Fibroblast of upper back skin (primary cell): Measurements from ENCODE around the gene OR5J2.
"Not testable (repeated sequence)": the region's sequence is repeated elsewhere in the genome, so short reads cannot be mapped to it uniquely, and the experiment has no call there.

Source experiments
- DNase-seq: peaks from one replicate; pipeline ENCODE4 v3.0.0-alpha.2; 2013

OR5J2 gene

DNA sequence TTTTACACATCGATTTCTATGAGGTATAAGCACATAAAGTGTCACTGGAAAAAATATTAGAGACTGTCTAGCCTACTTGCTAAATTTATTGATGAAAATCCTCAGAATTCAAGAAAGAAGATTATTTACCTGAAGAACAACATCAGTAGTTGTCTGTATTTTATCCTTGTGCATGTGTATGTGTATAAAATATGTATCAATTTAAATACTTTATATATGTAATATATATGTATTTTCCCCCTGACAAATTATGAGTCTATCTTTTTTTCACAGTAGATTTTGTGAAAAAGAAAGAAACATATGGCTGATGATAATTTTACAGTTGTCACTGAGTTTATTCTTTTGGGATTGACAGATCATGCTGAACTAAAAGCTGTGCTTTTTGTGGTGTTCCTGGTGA is at the start of gene OR5J2:
Gene OR5J2 (plus strand): TSS at position 301 of the 400 bp plus-strand sequence. CDS start 0 bp downstream, at position 301.
- DNase-seq: no peak

GRCh38 chr11:56140151-56140661 is 36.2 kb upstream of the OR5J2 start, which contains the start of gene OR8J3:
Gene OR8J3 (minus strand): TSS chr11:56140201. CDS start chr11:56137718, 2,483 bp downstream.
- no peak for DNase-seq

GRCh38 chr11:56143681-56144080 is 32.7 kb upstream of the OR5J2 start:
- not testable (repeated sequence) for DNase-seq

GRCh38 chr11:56151376-56151775 is 25.0 kb upstream of the OR5J2 start:
- DNase-seq: no peak

DNA sequence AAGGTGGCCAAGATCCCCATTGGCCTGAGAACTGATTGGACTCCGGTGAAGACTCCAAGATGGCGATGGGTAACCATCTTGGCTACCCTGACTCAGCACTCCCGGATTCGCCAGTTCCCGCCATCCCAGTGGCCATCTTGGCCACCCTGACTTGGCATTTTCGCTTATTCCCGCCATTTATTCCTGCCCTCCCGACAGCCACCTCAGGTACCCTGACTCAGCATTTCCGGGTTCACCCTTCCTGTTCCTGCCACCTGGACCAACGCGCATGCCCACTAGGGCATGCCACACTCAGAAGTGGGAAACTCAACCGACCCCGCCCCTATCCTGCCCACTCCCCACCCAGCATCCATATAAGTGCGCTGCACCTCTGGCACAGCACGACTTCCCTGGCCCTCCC is 24.1 kb upstream of the OR5J2 start:
- no peak for DNase-seq

- no peak for DNase-seq
Measured at GRCh38 chr11:56160217-56160616, 16.2 kb upstream of the OR5J2 start, which contains the start of gene OR8K5. Gene OR8K5 (minus strand): TSS chr11:56160317. CDS start chr11:56160317, 0 bp downstream.

- no peak for DNase-seq
Measured at GRCh38 chr11:56163804-56164203, 12.6 kb upstream of the OR5J2 start.

GRCh38 chr11:56172256-56172830 is 4.1 kb upstream of the OR5J2 start:
- no peak for DNase-seq

- no peak for DNase-seq
Measured at GRCh38 chr11:56183459-56183858, 7.0 kb downstream of the OR5J2 start.

GRCh38 chr11:56188602-56189001 is 12.2 kb downstream of the OR5J2 start:
- no peak for DNase-seq

DNA sequence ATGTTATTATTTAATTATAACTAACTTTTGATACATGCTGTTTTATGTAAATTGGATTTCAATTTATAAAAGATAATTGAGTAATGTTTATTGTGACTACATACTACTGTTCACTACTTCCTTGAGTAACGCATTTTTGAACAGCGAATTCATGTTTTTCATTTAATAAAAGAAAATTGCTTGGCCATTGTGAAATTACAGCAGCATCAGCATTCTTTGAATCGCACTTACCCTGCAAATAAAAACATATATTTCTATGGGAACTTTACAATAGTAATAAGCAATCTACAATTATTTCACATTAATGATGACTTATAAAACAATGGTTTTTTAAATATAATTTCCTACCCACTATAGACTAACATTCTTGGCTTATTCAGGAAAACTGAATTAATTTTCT is 20.3 kb downstream of the OR5J2 start:
- DNase-seq: no peak

- DNase-seq: no peak
Measured at GRCh38 chr11:56197367-56197766, 20.9 kb downstream of the OR5J2 start.

GRCh38 chr11:56207790-56208189 is 31.4 kb downstream of the OR5J2 start:
- no peak for DNase-seq

- DNase-seq: no peak
Measured at GRCh38 chr11:56214537-56214936, 38.1 kb downstream of the OR5J2 start.

- DNase-seq: not testable (repeated sequence)
Measured at GRCh38 chr11:56219735-56220134, 43.3 kb downstream of the OR5J2 start.
